Measurements from ENCODE around the gene CIC.
"Not testable (repeated sequence)": the region's sequence is repeated elsewhere in the genome, so short reads cannot be mapped to it uniquely, and the experiment has no call there.

CIC gene

DNA sequence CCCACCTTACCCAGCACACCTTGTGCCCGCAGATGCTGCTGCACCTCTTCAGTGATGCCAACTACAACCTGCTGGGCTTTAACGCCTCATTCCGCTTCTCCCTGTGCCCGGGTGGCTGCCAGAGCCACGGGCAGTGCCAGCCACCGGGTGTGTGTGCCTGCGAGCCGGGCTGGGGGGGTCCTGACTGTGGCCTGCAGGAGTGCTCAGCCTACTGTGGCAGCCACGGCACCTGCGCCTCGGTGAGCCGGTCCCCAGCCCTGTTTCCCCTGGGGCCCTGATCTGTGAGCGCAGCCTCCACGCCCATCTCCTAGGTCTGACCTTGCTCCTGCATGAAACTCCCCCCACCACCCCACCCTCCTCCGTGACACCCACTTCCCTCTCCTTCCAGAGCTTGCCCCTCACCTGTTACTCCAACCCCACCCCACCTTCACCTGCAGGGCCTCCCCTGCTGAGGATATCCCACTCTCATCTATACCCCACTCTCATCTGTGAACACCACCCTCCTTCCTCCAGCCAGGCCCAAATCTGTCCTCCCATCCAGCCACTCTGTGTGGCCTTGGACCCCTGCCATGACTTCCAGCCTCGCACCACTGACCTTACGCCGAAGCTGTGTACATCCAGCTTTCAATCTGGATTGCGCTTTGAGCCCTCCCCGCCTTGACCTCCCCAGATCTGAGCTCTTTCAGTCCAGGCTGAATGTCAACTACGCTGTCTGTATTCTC is 65.1 kb downstream of the CIC start:
- no peak for DNase-seq (ENCODE audit: low read depth)

DNA sequence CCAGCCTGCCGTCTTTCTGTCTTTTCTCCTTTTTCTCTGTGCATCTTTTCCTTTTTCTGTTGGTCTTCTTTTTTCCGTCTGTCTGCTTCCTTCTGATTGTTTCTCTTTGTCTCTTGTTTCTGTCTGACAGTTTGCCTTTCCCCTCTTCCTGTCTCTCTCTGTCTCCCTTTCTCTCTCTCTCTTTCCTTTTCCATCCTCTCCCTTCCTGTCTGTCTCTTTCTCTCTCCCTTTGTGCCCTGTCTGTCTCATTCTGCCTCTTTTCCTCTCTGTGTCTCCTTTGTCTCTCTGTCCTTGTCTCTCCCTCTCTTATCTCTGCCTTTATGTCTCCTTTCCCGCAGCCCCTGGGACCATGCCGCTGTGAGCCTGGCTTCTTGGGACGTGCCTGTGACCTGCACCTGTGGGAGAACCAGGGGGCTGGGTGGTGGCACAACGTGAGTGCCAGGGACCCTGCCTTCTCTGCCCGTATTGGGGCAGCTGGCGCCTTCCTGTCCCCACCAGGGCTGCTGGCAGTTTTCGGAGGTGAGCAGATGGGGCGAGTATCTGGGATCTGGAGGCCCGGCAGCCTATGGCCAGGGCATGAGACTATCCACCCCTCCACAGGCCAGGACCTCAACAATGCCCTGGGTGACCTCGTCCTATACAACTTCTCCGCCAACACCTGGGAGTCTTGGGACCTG is 65.8 kb downstream of the CIC start:
- DNase-seq (ENCODE audit: low read depth): no peak

DNA sequence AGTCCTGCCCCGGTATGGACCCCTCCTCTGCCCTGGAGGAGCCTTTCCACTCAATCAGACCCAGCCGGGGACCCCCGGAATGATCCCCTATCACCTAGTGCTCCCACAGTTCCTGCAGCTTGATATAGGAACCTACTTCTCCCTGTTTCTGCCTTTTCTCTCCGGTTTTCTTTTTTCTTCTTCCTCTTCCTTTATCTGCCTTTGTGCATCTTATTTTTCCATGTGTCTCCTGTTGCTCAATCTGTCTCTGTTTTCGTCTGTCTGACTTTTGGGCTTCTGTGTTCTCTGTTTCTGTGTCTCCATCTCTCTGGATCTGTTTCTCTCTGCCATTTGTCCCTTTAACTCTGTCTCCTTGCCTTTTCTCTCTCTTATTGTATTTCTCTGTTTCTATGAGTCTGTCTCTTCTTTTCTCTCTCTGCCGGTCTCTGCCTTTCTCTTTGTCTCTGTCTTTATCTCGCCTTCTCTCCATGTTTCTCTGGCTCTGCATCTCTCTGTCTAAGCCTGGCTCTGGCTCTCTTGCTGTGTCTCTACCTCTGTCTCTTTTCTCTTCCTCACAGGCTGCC is 66.4 kb downstream of the CIC start:
- no peak for DNase-seq (ENCODE audit: low read depth)

DNA sequence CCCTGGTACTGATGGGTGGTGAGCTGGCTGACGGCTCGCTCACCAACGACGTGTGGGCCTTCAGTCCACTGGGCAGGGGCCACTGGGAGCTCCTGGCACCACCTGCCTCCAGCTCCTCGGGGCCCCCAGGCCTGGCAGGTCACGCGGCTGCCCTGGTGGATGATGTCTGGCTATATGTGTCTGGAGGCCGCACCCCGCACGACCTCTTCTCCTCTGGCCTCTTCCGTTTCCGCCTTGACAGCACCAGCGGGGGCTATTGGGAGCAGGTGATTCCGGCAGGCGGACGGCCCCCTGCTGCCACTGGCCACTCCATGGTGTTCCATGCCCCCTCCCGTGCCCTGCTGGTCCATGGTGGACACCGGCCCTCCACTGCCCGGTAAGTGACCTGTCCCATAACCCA is 66.9 kb downstream of the CIC start:
- no peak for DNase-seq (ENCODE audit: low read depth)

DNA sequence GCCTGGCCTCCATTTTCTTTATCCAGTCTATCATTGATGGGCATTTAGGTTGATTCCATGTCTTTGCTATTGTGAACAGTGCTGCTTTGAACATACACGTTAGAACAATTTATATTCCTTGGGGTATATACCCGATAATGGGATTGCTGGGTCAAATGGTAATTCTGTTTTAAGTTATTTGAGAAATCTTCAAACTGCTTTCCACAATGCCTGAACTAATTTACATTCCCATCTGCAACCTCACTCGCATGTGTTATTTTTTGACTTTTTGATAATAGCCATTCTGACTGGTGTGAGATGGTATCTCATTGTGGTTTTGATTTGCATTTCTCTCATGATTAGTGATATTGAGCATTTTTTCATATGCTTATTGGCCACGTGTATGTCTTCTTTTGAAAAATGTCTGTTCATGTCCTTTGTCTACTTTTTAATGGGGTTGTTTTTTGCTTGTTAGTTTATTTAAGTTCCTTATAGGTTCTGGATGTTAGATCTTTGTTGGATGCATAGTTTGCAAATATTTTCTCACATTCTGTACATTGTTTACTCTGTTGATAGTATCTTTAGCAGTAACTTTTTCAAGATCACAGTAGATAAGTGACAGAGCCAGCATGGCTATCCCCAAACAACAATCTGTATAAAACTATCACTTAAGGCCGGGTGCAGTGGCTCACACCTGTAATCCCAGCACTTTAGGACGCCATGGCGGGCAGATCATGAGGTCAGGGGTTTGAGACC is 70.2 kb downstream of the CIC start:
- DNase-seq (ENCODE audit: low read depth): not testable (repeated sequence)

DNA sequence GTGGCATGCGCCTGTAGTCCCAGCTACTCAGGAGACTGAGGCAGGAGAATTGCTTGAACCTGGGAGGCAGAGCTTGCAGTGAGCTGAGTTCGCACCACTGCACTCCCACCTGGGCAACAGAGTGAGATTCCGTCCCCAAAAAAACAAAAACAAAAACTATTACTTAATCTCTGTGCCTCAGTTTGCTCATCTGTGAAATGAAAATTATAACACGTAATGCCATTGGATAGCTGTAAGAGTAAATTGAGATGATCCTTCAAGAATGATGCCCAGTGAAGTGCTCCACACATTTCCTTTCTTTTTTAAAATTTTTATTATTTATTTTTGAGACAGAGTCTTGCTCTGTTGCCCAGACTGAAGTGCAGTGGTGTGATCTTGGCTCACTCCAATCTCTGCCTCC is 70.9 kb downstream of the CIC start:
- not testable (repeated sequence) for DNase-seq (ENCODE audit: low read depth)

DNA sequence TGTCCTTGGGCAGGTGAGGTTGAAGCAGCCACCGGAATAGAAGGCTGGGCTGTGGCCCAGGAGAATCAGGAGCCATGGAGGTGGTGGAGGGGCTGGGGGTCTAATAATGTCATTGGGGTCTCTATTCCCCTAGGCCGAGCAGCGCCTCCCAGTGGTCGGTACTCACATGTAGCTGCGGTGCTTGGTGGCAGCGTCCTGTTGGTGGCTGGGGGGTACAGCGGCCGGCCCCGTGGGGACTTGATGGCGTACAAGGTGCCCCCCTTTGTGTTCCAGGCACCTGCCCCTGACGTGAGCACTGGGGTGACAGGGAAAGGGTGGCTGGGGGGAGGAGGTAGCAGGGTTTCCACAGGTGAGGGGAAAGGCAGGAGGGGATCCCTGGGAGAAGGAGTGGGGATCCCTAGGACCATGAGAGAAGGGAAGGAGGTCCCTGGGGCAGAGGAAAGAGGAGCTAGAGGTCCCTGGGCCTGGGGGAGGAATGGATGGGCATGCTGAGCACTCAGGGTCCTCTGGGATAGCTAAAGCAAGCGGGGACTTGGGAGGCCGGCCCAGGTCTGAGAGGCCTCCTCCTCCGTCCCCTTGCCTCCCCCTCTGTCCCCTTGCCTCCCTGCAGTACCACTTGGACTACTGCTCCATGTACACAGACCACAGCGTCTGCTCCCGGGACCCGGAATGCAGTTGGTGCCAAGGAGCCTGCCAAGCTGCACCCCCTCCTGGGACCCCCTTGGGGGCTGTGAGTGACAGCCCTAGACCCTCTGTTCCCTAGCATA is 74.5 kb downstream of the CIC start:
- DNase-seq (ENCODE audit: low read depth): no peak

DNA sequence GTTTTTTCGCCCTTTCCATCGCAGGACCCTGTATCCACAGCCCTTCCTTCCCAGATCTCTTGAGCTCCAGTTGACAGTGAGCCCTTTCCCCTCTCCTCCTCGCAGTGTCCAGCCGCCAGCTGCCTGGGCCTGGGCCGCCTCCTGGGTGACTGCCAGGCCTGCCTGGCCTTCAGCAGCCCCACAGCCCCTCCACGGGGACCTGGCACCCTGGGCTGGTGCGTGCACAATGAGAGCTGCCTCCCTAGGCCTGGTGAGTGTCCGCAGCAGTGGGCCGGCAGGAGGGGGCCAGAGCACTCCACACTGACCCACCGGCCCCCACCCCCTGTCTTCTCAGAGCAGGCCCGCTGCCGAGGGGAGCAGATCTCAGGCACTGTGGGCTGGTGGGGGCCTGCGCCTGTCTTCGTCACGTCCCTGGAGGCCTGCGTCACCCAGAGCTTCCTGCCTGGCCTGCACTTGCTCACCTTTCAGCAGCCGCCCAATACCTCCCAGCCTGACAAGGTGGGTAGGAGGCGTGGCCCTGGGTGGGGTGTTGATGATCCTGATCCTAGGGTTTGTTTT is 75.4 kb downstream of the CIC start:
- no peak for DNase-seq (ENCODE audit: low read depth)

Measured in fibroblast of gingiva (primary cell).